Osteocyte (in vitro differentiated cells): Measurements from ENCODE around the gene RBMX. TPM values are rescaled to one million over a fixed set of nuclear protein-coding genes. Genes with fewer than 3 reads are reported as not detected.
"Not testable (repeated sequence)": the region's sequence is repeated elsewhere in the genome, so short reads cannot be mapped to it uniquely, and the experiment has no call there.

Experiments used
- DNase-seq: peaks from one replicate; pipeline ENCODE4 v3.0.0; 2021; ENCODE audit warnings: mixed read lengths; ENCODE audit not compliant: unreplicated experiment; ENCODE audit errors: extremely low spot score
- H3K27ac Mint-ChIP-seq: one replicate; pipeline ENCODE4 v1.8.0; 2021; ENCODE audit warnings: mild to moderate bottlenecking, mixed read lengths; ENCODE audit not compliant: unreplicated experiment
- H3K27me3 Mint-ChIP-seq: one replicate; pipeline ENCODE4 v1.8.0; 2021; ENCODE audit warnings: mixed read lengths; ENCODE audit not compliant: unreplicated experiment
- H3K36me3 Mint-ChIP-seq: one replicate; pipeline ENCODE4 v1.8.0; 2021; ENCODE audit warnings: mixed read lengths; ENCODE audit not compliant: unreplicated experiment
- H3K4me1 Mint-ChIP-seq: one replicate; pipeline ENCODE4 v1.8.0; 2021; ENCODE audit warnings: mixed read lengths; ENCODE audit not compliant: unreplicated experiment
- H3K4me3 Mint-ChIP-seq: one replicate; pipeline ENCODE4 v1.8.0; 2021; ENCODE audit warnings: mild to moderate bottlenecking, moderate library complexity, mixed read lengths; ENCODE audit not compliant: unreplicated experiment
- H3K9me3 Mint-ChIP-seq: one replicate; pipeline ENCODE4 v1.8.0; 2021; ENCODE audit warnings: mixed read lengths; ENCODE audit not compliant: unreplicated experiment
- total RNA-seq: library from RNA; stranded (reverse); gene quantifications from 2 replicates; pipeline ENCODE4 v1.2.1, GENCODE V29; 2021
- TF ChIP-seq, protein P1 (sequence below): fragments of 200-600 bp; sonication (generic); IDR thresholded peaks from 2 replicates; pipeline ENCODE4 v1.5.0; 2021; ENCODE audit warnings: antibody characterized with exemption, mild to moderate bottlenecking, moderate library complexity

RBMX gene
- total RNA-seq, 1 donor from 2014 or later, result 181 TPM

DNA sequence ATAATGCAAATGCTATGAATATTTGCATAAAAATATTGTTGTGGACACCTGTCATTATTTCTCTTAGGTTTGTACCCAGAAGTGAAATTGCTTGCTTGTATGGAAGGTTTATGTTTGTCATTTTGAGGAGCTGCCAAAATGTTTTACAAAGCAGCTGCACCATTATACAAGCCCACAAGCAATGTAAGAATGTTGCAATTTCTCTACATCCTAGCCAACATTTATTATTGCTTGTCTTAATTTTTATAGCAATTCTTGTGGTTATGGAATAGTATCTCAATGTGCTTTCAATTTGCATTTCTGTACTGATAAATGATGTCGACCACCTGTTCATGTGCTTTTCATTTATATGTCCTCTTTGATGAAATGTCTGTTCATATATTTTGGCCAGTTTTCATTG, 18.7 kb upstream of the RBMX start:
- H3K4me3 Mint-ChIP-seq, result no peak overlapping the region
- TF ChIP-seq, protein P1, sequence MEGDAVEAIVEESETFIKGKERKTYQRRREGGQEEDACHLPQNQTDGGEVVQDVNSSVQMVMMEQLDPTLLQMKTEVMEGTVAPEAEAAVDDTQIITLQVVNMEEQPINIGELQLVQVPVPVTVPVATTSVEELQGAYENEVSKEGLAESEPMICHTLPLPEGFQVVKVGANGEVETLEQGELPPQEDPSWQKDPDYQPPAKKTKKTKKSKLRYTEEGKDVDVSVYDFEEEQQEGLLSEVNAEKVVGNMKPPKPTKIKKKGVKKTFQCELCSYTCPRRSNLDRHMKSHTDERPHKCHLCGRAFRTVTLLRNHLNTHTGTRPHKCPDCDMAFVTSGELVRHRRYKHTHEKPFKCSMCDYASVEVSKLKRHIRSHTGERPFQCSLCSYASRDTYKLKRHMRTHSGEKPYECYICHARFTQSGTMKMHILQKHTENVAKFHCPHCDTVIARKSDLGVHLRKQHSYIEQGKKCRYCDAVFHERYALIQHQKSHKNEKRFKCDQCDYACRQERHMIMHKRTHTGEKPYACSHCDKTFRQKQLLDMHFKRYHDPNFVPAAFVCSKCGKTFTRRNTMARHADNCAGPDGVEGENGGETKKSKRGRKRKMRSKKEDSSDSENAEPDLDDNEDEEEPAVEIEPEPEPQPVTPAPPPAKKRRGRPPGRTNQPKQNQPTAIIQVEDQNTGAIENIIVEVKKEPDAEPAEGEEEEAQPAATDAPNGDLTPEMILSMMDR, result no peak
- no peak for DNase-seq
- H3K27ac Mint-ChIP-seq, result no peak overlapping the region
- peaks cover under 1% of the 10 kb centered on the region for H3K9me3 Mint-ChIP-seq
- no peaks in the 10 kb centered on the region for H3K4me1 Mint-ChIP-seq
- H3K36me3 Mint-ChIP-seq, result no peaks in the 10 kb centered on the region
- H3K27me3 Mint-ChIP-seq, result no peaks in the 10 kb centered on the region

GRCh38 chrX:136898752-136899151, 18.2 kb upstream of the RBMX start:
- H3K4me3 Mint-ChIP-seq, H3K9me3 Mint-ChIP-seq, H3K27ac Mint-ChIP-seq, H3K27me3 Mint-ChIP-seq, H3K4me1 Mint-ChIP-seq, DNase-seq, H3K36me3 Mint-ChIP-seq: not testable (repeated sequence)

DNA sequence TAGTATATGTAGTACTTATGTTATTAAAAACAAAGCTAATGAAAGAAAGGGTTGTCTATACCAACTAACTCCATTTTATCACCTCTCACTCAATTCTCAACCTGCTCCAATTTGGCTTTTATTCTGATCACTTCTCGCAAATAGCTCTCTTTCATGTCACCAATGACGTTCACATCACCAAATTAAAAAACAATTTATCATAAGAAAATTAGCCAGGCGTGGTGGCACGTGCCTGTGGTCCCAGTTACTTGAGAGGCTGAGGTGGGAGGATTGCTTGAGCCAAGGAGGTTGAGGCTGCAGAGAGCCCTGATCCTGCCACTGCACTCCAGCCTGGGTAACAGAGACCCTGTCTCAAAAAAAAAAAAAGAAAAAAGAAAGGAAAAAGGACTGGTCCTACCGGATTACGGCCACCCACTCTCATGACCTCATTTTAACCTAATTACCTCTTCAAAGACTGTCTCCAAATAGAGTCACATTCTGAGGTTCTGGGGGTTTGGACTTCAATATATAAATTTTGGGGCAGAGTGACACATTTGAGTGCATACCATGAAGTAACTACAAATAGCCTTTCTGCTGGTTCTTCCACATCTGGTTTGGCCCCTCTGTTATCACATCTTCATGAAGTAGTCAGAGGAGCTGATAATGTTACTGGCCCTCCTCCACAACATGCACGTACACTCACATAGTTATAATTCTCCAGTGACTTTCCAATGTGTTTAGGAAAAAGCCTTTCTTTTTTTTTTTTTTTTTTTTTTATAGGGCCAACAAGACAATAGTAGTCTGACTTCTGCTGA, 15.8 kb upstream of the RBMX start:
- no peak overlapping the region for H3K27ac Mint-ChIP-seq
- H3K4me3 Mint-ChIP-seq, result no peak overlapping the region
- no peaks in the 10 kb centered on the region for H3K36me3 Mint-ChIP-seq
- TF ChIP-seq, protein P1, result no peak
- no peaks in the 10 kb centered on the region for H3K4me1 Mint-ChIP-seq
- no peaks in the 10 kb centered on the region for H3K27me3 Mint-ChIP-seq
- DNase-seq, result no peak
- H3K9me3 Mint-ChIP-seq, result peaks cover 5% of the 10 kb centered on the region

DNA sequence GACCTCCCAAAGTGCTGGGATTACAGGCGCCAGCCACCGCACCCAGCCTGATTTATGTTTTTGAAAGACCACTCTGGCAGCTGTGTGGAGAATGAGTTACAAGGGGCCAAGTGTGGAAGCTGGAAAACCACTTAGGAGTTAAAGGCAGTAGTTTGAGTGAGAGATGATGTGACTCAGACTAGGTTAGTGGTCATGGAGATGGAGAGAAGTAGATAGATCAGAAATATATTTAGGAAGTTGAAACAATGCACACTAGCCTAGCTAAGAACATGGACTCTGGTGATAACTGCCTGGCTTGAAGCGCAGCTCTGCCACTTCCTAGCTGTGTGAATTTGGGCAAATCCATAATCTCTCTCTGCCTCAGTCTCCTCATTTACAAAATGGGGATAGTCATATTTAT, 11.9 kb upstream of the RBMX start:
- H3K9me3 Mint-ChIP-seq, result peaks cover 5% of the 10 kb centered on the region
- H3K27me3 Mint-ChIP-seq, result no peaks in the 10 kb centered on the region
- H3K36me3 Mint-ChIP-seq, result no peaks in the 10 kb centered on the region
- TF ChIP-seq, protein P1, result no peak
- H3K27ac Mint-ChIP-seq, result no peak overlapping the region
- DNase-seq, result no peak
- no peaks in the 10 kb centered on the region for H3K4me1 Mint-ChIP-seq
- no peak overlapping the region for H3K4me3 Mint-ChIP-seq

DNA sequence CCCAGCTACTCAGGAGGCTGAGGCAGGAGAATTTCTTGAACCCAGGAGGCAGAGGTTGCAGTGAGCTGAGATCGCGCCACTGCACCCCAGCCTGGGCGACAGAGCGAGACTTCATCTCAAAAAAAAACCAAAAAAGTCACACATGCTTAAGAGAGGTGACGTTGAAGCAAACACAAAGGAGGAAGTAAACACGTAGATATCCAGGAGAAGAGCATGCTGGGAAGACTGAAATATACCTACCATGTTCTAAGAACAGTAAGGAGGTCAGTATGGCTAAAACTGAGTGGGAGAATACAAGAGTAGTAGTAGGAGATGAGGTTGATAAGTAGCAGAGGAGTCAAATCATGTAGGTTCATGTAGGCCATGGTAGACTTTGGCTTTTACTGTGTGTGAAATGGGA, 10.1 kb upstream of the RBMX start:
- H3K27me3 Mint-ChIP-seq, H3K4me1 Mint-ChIP-seq, H3K27ac Mint-ChIP-seq, DNase-seq, H3K4me3 Mint-ChIP-seq, H3K36me3 Mint-ChIP-seq, H3K9me3 Mint-ChIP-seq: not testable (repeated sequence)

DNA sequence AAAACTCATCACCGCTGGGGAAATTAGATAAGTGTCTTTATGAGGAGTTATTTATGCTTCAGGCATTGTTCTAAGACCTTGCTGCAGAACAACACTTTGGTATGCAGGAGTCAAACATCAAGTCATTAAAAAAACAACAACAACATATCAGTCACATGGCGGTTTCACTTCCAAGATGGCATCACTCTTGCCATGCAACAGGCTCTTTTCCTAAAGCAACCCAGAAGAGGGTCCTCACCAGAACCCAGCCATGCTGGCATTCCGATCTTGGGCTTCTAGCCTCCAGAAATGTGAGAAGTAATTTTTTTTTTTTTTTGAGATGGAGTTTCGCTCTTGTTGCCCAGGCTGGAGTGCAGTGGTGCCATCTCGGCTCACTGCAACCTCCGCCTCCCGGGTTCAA, 8.7 kb upstream of the RBMX start:
- Mint-ChIP-seq H3K36me3 (no peaks in the 10 kb centered on the region), H3K9me3 (peaks cover 5% of the 10 kb centered on the region), H3K27ac (no peak overlapping the region), H3K4me1 (no peaks in the 10 kb centered on the region), H3K27me3 (no peaks in the 10 kb centered on the region), H3K4me3 (no peak overlapping the region)
- DNase-seq, result no peak
- TF ChIP-seq, protein P1, result no peak
